DND-41 (cell line): ENCODE data around the gene CDK8.

ENCODE experiments used
- EZH2 ChIP-seq: IDR thresholded peaks from 3 replicates; pipeline ENCODE4 v1.6.1; 2012; ENCODE audit warnings: borderline replicate concordance, low read depth, mild to moderate bottlenecking, moderate library complexity, low read length, inconsistent platforms; ENCODE audit not compliant: severe bottlenecking
- TF ChIP-seq, protein P1 (sequence below): IDR thresholded peaks from 2 replicates; pipeline ENCODE4 v1.5.1; 2012; ENCODE audit warnings: borderline replicate concordance, low read length, moderate library complexity, mild to moderate bottlenecking; ENCODE audit not compliant: poor library complexity, severe bottlenecking; ENCODE audit errors: extremely low read depth

DNA sequence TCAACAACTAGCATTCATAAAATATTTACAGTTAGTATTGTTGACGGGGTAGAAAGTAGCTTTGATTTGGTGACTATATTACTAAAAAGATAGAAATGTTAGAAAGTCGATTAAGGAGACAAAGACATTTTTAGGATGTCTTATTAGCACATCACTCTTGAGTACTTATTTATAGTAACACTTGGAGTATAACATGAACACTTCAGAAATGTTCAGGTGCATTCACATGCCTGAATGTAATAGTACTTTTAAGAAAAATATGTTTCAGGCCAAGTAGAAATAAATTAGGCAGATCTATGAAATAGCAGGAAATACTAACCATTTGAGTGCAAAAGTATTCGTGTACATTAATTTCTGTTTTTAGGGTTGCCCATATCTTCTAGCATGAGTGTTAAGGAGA is 70.4 kb downstream of the CDK8 start:
- no peak for TF ChIP-seq EZH2
- TF ChIP-seq, protein P1, sequence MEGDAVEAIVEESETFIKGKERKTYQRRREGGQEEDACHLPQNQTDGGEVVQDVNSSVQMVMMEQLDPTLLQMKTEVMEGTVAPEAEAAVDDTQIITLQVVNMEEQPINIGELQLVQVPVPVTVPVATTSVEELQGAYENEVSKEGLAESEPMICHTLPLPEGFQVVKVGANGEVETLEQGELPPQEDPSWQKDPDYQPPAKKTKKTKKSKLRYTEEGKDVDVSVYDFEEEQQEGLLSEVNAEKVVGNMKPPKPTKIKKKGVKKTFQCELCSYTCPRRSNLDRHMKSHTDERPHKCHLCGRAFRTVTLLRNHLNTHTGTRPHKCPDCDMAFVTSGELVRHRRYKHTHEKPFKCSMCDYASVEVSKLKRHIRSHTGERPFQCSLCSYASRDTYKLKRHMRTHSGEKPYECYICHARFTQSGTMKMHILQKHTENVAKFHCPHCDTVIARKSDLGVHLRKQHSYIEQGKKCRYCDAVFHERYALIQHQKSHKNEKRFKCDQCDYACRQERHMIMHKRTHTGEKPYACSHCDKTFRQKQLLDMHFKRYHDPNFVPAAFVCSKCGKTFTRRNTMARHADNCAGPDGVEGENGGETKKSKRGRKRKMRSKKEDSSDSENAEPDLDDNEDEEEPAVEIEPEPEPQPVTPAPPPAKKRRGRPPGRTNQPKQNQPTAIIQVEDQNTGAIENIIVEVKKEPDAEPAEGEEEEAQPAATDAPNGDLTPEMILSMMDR = no peak
